ENCODE results near the gene PTPRG.
"Not testable (repeated sequence)": the region's sequence is repeated elsewhere in the genome, so short reads cannot be mapped to it uniquely, and the experiment has no call there.

The PTPRG gene

GRCh38 chr3:61561374-61562041 lies at the start of gene PTPRG:
TSS of gene PTPRG (plus strand) at chr3:61561571. CDS start at chr3:61562288, 717 bp downstream.
- DNase-seq (ENCODE audit: low read depth in 2 of 2), result no peak

GRCh38 chr3:61518590-61518989 lies 42.8 kb upstream of the PTPRG start:
- no peak for DNase-seq (ENCODE audit: low read depth in 2 of 2)

DNA sequence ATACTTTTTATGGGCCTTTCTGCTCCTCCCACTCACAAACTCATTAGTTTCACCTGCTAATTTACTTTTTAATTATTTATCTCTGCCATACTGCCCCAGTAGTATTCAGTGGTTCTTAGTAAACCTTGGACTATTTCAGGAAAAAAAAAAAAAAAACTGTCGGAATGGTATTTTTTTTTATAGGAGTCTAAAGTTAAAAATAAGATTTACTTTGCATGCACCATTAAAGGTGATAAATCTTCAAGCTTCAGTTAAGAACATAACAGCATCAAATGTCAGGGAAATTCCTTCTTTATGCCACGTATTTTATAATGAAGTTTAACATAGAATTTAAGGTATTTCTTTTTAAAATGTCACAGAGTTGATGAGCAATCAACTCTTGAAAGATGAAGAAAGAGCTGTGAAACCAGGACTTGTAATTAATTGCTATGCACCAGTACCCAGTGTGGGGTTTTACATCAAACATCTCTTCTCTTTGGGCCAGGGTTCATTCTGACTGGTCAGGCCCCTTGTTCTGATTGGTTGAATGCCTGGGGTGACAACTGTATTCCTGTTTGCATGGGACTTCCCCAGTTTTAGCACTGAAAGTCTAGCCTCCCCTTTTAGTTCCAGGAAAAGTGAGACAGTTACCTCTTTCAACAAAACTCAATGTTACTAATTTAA lies 40.3 kb upstream of the PTPRG start:
- peak; percentile 13 to 18 for DNase-seq (ENCODE audit: low read depth in 2 of 2)

- no peak for DNase-seq (ENCODE audit: low read depth in 2 of 2)
These were observed 39.3 kb upstream of the PTPRG start for GRCh38 chr3:61522060-61522459.

- DNase-seq (ENCODE audit: low read depth in 2 of 2), result no peak
These were observed 38.7 kb upstream of the PTPRG start for GRCh38 chr3:61522626-61523025.

DNA sequence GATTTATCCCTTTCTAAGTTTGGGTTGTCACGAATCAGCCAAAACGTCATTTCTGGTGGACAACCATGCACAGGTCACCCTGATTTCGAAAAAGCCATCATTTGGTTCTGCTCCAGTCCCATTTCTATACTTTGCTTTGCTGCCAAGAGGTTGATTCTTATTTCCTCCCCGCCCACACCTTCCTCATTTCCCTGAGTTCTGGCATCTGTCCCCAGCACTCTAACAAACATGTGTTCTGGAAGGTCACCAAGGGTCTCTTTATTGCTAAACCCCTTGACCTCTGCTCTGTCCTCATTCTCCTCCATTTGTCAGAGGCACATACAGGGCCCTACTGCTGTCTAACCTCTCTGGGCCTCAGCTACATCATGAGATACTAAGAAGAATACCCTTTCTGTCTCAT lies 36.4 kb upstream of the PTPRG start:
- DNase-seq (ENCODE audit: low read depth in 2 of 2), result no peak

GRCh38 chr3:61526308-61526707 lies 35.1 kb upstream of the PTPRG start:
- DNase-seq (ENCODE audit: low read depth in 2 of 2), result no peak

DNA sequence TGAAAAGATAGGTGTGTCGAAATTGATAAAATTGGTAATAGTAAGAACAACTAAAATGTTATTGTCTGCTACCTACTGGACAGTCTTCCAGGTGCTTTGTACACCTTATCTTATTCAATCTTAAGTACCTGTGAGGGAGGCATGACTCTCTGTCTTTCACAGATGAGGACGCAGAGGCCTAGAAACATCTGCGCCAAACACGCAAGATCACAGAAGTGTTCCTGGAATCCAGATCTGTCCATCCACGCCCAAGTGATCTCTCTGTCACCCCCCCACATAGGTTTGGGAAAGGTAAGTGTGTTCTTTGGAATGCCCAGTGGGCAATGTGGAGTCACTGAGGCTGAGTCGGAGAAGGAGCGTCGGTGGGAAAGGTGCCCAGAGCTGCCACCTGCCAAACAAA lies 34.4 kb upstream of the PTPRG start:
- DNase-seq (ENCODE audit: low read depth in 2 of 2), result no peak

DNA sequence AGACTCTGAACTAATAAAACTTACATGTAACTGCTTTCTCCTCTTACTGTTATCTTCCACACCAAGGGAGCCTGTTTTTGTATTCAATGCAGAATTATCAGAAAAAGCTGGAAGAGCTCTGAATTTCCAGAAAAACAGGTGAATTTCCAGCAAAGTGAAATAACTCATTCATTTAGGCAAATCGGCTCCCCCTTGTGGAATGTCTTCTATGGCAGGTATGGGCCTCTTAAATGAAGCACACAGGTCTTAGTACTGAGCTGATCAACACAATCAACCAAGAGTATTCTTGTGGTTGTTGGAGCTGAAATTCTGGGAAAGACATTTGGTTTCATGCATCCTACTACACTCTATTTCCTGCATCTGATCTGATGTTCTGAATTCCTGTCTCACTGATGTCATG lies 31.0 kb upstream of the PTPRG start:
- no peak for DNase-seq (ENCODE audit: low read depth in 2 of 2)

GRCh38 chr3:61531528-61531927 lies 29.8 kb upstream of the PTPRG start:
- DNase-seq (ENCODE audit: low read depth in 2 of 2), result no peak

- DNase-seq (ENCODE audit: low read depth in 2 of 2), result no peak
These were observed 28.5 kb upstream of the PTPRG start for GRCh38 chr3:61532739-61533500.

GRCh38 chr3:61535826-61536225 lies 25.5 kb upstream of the PTPRG start:
- no peak for DNase-seq (ENCODE audit: low read depth in 2 of 2)

GRCh38 chr3:61537366-61537765 lies 24.0 kb upstream of the PTPRG start:
- DNase-seq (ENCODE audit: low read depth in 2 of 2), result no peak

GRCh38 chr3:61538486-61538885 lies 22.9 kb upstream of the PTPRG start:
- DNase-seq (ENCODE audit: low read depth in 2 of 2), result no peak

GRCh38 chr3:61541694-61542093 lies 19.7 kb upstream of the PTPRG start:
- DNase-seq (ENCODE audit: low read depth in 2 of 2), result no peak

DNA sequence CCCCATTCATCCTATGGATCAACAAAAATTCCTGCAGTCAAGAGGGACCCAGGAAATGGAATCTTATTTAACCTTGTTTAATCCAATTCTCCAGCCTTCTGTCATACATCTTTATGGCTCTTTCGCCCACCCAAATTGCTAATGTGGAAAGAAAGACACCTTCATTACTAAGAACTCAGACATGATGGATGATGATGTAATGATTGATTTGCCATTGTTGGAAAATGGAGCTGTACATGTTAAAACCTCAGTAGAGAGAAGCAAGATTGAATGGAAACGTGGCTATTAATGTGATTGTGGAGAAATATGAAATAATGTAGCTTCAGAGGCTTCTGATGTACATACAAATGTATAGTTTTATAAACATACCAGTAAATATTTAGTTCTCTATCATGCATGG lies 15.7 kb upstream of the PTPRG start:
- no peak for DNase-seq (ENCODE audit: low read depth in 2 of 2)

- DNase-seq (ENCODE audit: low read depth in 2 of 2), result no peak
These were observed 13.7 kb upstream of the PTPRG start for GRCh38 chr3:61547625-61548024.

- DNase-seq (ENCODE audit: low read depth in 2 of 2), result not testable (repeated sequence)
These were observed 8.7 kb upstream of the PTPRG start for GRCh38 chr3:61552704-61553103.

GRCh38 chr3:61559136-61559731 lies 2.1 kb upstream of the PTPRG start:
- DNase-seq (ENCODE audit: low read depth in 2 of 2), result no peak

DNA sequence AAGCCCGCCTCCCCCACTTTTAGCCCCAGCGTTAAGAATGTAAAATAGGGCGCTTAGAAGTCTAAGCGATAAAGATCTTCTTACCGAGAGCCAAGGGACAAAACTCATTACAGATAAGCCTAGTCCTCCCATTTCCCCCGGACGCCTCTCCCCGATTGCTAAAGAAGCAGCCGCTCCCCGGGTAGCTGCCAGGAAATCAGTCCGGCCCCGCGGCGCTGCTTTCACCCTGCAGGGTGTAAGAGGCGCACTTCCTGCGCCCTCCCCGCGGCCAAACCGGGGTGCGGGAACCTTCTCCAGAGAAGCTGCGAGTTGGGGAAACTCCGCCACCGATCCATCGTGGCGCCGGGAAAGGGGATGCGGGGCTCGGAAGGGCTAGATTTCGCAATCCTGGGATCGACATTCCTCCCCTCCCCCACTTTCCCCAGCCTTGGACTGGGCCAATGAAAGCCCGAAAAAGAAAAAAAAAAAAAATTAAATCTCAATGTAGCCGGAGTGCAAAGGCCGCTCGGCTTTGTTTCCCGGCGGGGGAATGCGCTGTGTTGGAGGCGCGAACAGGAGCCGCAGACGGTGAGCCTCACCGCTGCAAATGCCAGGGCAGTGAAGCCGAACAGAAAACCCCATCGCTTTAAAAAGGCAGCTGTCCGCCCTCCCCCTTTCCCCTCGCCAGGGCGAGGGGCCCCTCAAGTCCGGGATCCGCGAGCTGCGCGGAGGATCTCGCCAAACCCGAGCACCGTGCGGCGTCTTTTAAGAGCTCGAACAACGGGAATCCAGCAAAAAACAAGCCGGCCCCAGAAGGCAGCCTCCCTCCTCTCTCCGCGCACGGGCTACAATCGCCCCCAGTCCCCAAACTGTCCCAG lies 626 bp upstream of the PTPRG start:
- peak in 1 of 2 donors; percentile 37 for DNase-seq (ENCODE audit: low read depth in 2 of 2)

GRCh38 chr3:61562042-61562720 lies 810 bp downstream of the PTPRG start:
- no peak for DNase-seq (ENCODE audit: low read depth in 2 of 2)
